GM21717 (cell line): ENCODE measurements around the gene HEG1.
A peak's percentile ranks its signal among the peaks of the same experiment; 100 is the strongest.

Source experiments
- ATAC-seq: cut with Tn5 transposase; IDR thresholded peaks from one replicate; pipeline ENCODE4 v1.9.1; 2021; ENCODE audit warnings: mild to moderate bottlenecking, moderate library complexity; ENCODE audit not compliant: unreplicated experiment

The HEG1 gene

GRCh38 chr3:125051715-125052581 lies 3.8 kb downstream of the HEG1 start:
- ATAC-seq = no peak

- no peak for ATAC-seq
These were observed 4.6 kb downstream of the HEG1 start for GRCh38 chr3:125051205-125051604.

- no peak for ATAC-seq
These were observed 5.2 kb downstream of the HEG1 start for GRCh38 chr3:125050488-125051090.

- no peak for ATAC-seq
These were observed 7.5 kb downstream of the HEG1 start for GRCh38 chr3:125048282-125048681.

- ATAC-seq = no peak
These were observed 9.8 kb downstream of the HEG1 start for GRCh38 chr3:125045965-125046364.

GRCh38 chr3:125045194-125045593 lies 10.6 kb downstream of the HEG1 start:
- ATAC-seq = no peak

- ATAC-seq = no peak
These were observed 12.1 kb downstream of the HEG1 start for GRCh38 chr3:125043599-125044151.

- no peak for ATAC-seq
These were observed 12.9 kb downstream of the HEG1 start for GRCh38 chr3:125042725-125043406.

GRCh38 chr3:125039131-125040100 lies 16.4 kb downstream of the HEG1 start:
- no peak for ATAC-seq

- ATAC-seq = no peak
These were observed 18.2 kb downstream of the HEG1 start for GRCh38 chr3:125037498-125038150.

- peak; percentile 76 for ATAC-seq
These were observed 20.6 kb downstream of the HEG1 start for GRCh38 chr3:125035217-125035616.

- no peak for ATAC-seq
These were observed 22.2 kb downstream of the HEG1 start for GRCh38 chr3:125033616-125034015.

- ATAC-seq = no peak
These were observed 22.7 kb downstream of the HEG1 start for GRCh38 chr3:125033135-125033534.

- ATAC-seq = no peak
These were observed 23.1 kb downstream of the HEG1 start for GRCh38 chr3:125032683-125033082.

- no peak for ATAC-seq
These were observed 23.6 kb downstream of the HEG1 start for GRCh38 chr3:125032100-125032643.

GRCh38 chr3:125031544-125031943 lies 24.3 kb downstream of the HEG1 start:
- no peak for ATAC-seq

GRCh38 chr3:125028657-125029056 lies 27.1 kb downstream of the HEG1 start:
- no peak for ATAC-seq

GRCh38 chr3:125025642-125026041 lies 30.2 kb downstream of the HEG1 start:
- no peak for ATAC-seq

- ATAC-seq = no peak
These were observed 31.0 kb downstream of the HEG1 start for GRCh38 chr3:125024817-125025216.
